Right lobe of liver (tissue), 4 donors: Measurements from ENCODE around the gene CD302.

Source experiments
- CTCF ChIP-seq, 4 donors: fragments of 200-600 bp in 3 of 4; fragments of 450-650 bp in 1 of 4; IDR thresholded peaks; one replicate each; pipeline versions ENCODE4 v1.5.1 to v1.8.0; 2016 to 2022; ENCODE audit warnings: antibody characterized with exemption in 4 of 4, mild to moderate bottlenecking in 2 of 4
- POLR2A ChIP-seq: fragments of 450-650 bp; IDR thresholded peaks from one replicate; pipeline ENCODE4 v1.6.1; 2017; ENCODE audit warnings: antibody characterized with exemption, mild to moderate bottlenecking
- donor health status: DM: no; HTN: no; CAD: no.
- donor health status: DM: no; HTN: no; CAD: no.
- donor health status: DM: no; HTN: yes; CAD: no.

GRCh38 chr2:159840616-159841015 is 42.6 kb upstream of the CD302 start:
- TF ChIP-seq CTCF (IDR thresholded peaks at IDR 0.05) (no peak), POLR2A (no peak)
